Keratinocyte (primary cell): ENCODE measurements around the gene IFT22. TPM values are rescaled to one million over a fixed set of nuclear protein-coding genes. Genes with fewer than 3 reads are reported as not detected.
A peak's percentile ranks its signal among the peaks of the same experiment; 100 is the strongest.

ENCODE experiments used
- DNase-seq: peaks from one replicate; pipeline ENCODE4 v3.0.0-alpha.2; 2011; ENCODE audit warnings: low read depth, missing footprints, low spot score
- FAIRE-seq: peaks from 2 replicates; lab custom pipeline; 2011; peaks lifted over from hg19 to GRCh38; lab: Jason Lieb, UNC
- H2AFZ ChIP-seq: 2 replicates; pipeline ENCODE4 v1.6.0; 2012; ENCODE audit warnings: low read length, control low read depth, inconsistent platforms; ENCODE audit not compliant: control insufficient read depth
- H3K27ac ChIP-seq: 2 replicates; pipeline ENCODE4 v1.5.1; 2011; ENCODE audit warnings: low read length; ENCODE audit not compliant: control insufficient read depth, insufficient read depth
- H3K27me3 ChIP-seq: 3 replicates; pipeline ENCODE4 v1.6.0; 2011; ENCODE audit warnings: low read length; ENCODE audit not compliant: control insufficient read depth, insufficient read depth; ENCODE audit errors: extremely low read depth
- H3K36me3 ChIP-seq, 2 experiments: 2 replicates in 1 of 2; 3 replicates in 1 of 2; pipeline ENCODE4 v1.5.1; 2011; ENCODE audit warnings: low read length in 2 of 2, mild to moderate bottlenecking in 1 of 2; ENCODE audit not compliant: control insufficient read depth in 2 of 2, insufficient read depth in 2 of 2; ENCODE audit errors: extremely low read depth in 1 of 2
- H3K4me1 ChIP-seq: 3 replicates; pipeline ENCODE4 v1.5.1; 2011; ENCODE audit warnings: low read length; ENCODE audit not compliant: control insufficient read depth, insufficient read depth; ENCODE audit errors: extremely low read depth
- H3K4me2 ChIP-seq: 3 replicates; pipeline ENCODE4 v1.6.0; 2011; ENCODE audit warnings: low read depth, low read length; ENCODE audit not compliant: control insufficient read depth, insufficient read depth; ENCODE audit errors: extremely low read depth
- H3K4me3 ChIP-seq, 3 experiments: fragments of 200-600 bp in 1 of 3; sonication (generic) in 1 of 3; 2 replicates in 2 of 3; 3 replicates in 1 of 3; pipeline ENCODE4 v1.5.1; 2011 to 2016; ENCODE audit warnings: low read length in 3 of 3, mild to moderate bottlenecking in 3 of 3, control low read depth in 2 of 3, inconsistent platforms in 1 of 3, low read depth in 1 of 3, mixed read lengths in 1 of 3, mixed run types in 1 of 3, moderate library complexity in 1 of 3; ENCODE audit not compliant: control insufficient read depth in 2 of 3, insufficient read depth in 2 of 3; ENCODE audit errors: extremely low read depth in 1 of 3
- H3K79me2 ChIP-seq: 2 replicates; pipeline ENCODE4 v1.6.0; 2012; ENCODE audit warnings: low read length; ENCODE audit not compliant: control insufficient read depth, insufficient read depth
- H3K9ac ChIP-seq: 3 replicates; pipeline ENCODE4 v1.6.0; 2011; ENCODE audit warnings: low read length; ENCODE audit not compliant: control insufficient read depth, insufficient read depth; ENCODE audit errors: extremely low read depth
- H3K9me1 ChIP-seq: 3 replicates; pipeline ENCODE4 v1.6.0; 2011; ENCODE audit warnings: low read length; ENCODE audit not compliant: control insufficient read depth, insufficient read depth; ENCODE audit errors: extremely low read depth
- H3K9me3 ChIP-seq: 2 replicates; pipeline ENCODE4 v1.5.1; 2012; ENCODE audit warnings: low read depth, low read length; ENCODE audit not compliant: control insufficient read depth
- H4K20me1 ChIP-seq: 3 replicates; pipeline ENCODE4 v1.6.0; 2011; ENCODE audit warnings: low read length; ENCODE audit not compliant: control insufficient read depth, insufficient read depth; ENCODE audit errors: extremely low read depth
- EZH2 ChIP-seq: IDR thresholded peaks from one replicate; pipeline ENCODE4 v1.6.1; 2012; ENCODE audit warnings: inconsistent platforms, mild to moderate bottlenecking, low read length, moderate library complexity
- dilution Hi-C: fragments of 300-500 bp; cut with MboI; formaldehyde crosslinking; loops from one replicate; pipeline ENCODE4 v1.7.0; 2020; ENCODE audit warnings: low sequenced_read_pairs; ENCODE audit not compliant: extremely low pct_ligation_motif_present
- polyA plus RNA-seq, 5 experiments: library from polyadenylated mRNA; depleted of rRNA in 3 of 5; stranded (reverse) in 3 of 5; stranded (forward) in 1 of 5; unstranded in 1 of 5; fragments of >200 nt; gene quantifications; 1 replicate in 1 of 5; 2 replicates in 3 of 5; 3 replicates in 1 of 5; pipeline versions ENCODE4 v1.2.1 to v1.2.3, GENCODE V29; 2011 to 2012; ENCODE audit warnings: missing spikeins in 2 of 5, low read depth in 1 of 5, low replicate concordance in 1 of 5
- TF ChIP-seq, protein P1 (sequence below), 3 experiments: IDR thresholded peaks in 1 of 3; conservative IDR thresholded peaks in 1 of 3; optimal IDR thresholded peaks in 1 of 3; 2 replicates in 2 of 3; 3 replicates in 1 of 3; pipeline versions ENCODE3 to v1.5.1; 2011; ENCODE audit warnings: low read length in 3 of 3, mild to moderate bottlenecking in 3 of 3, moderate library complexity in 2 of 3, control low read depth in 1 of 3, inconsistent platforms in 1 of 3; ENCODE audit not compliant: insufficient read depth in 2 of 3; ENCODE audit errors: extremely low read depth in 1 of 3

Gene IFT22
- polyA plus RNA-seq, 1 donor (not counting 4 experiments of a cell fraction or from before 2014, with no cell fraction given) = 29.4 TPM

GRCh38 chr7:101306307-101306706, 15.3 kb downstream of the IFT22 start:
- dilution Hi-C loops = no loop called here
- H3K79me2 ChIP-seq = peaks cover 17% of the 10 kb centered on the region
- FAIRE-seq = no peak
- peaks cover 27% of the 10 kb centered on the region for H3K27me3 ChIP-seq
- H3K36me3 ChIP-seq = no peaks in the 10 kb centered on the region
- H3K4me1 ChIP-seq = no peaks in the 10 kb centered on the region
- H3K4me2 ChIP-seq = no peak overlapping the region
- H3K9me1 ChIP-seq = no peaks in the 10 kb centered on the region
- no peak overlapping the region for H3K27ac ChIP-seq
- no peaks in the 10 kb centered on the region for H4K20me1 ChIP-seq
- no peak for DNase-seq
- peaks cover under 1% of the 10 kb centered on the region for H3K9me3 ChIP-seq
- H3K4me3 ChIP-seq = no peak overlapping the region
- H3K9ac ChIP-seq = no peak overlapping the region
- no peak for TF ChIP-seq EZH2
- H2AFZ ChIP-seq = no peak overlapping the region

GRCh38 chr7:101303102-101303701, 18.4 kb downstream of the IFT22 start:
- TF ChIP-seq, protein P1, sequence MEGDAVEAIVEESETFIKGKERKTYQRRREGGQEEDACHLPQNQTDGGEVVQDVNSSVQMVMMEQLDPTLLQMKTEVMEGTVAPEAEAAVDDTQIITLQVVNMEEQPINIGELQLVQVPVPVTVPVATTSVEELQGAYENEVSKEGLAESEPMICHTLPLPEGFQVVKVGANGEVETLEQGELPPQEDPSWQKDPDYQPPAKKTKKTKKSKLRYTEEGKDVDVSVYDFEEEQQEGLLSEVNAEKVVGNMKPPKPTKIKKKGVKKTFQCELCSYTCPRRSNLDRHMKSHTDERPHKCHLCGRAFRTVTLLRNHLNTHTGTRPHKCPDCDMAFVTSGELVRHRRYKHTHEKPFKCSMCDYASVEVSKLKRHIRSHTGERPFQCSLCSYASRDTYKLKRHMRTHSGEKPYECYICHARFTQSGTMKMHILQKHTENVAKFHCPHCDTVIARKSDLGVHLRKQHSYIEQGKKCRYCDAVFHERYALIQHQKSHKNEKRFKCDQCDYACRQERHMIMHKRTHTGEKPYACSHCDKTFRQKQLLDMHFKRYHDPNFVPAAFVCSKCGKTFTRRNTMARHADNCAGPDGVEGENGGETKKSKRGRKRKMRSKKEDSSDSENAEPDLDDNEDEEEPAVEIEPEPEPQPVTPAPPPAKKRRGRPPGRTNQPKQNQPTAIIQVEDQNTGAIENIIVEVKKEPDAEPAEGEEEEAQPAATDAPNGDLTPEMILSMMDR (optimal IDR thresholded peaks at IDR 0.05 in 1 of 3, IDR thresholded peaks at IDR 0.05 in 1 of 3, conservative IDR thresholded peaks at IDR 0.05 in 1 of 3; ENCODE audit: extremely low read depth in 1 of 3, insufficient read depth in 2 of 3, low read length in 3 of 3) = no peak
- TF ChIP-seq EZH2 = peak; percentile 58
- dilution Hi-C loops = no loop called here
- H3K9me3 ChIP-seq = peaks cover 8% of the 10 kb centered on the region
- H3K4me1 ChIP-seq = no peaks in the 10 kb centered on the region
- H3K4me3 ChIP-seq = no peak overlapping the region
- no peak overlapping the region for H3K27ac ChIP-seq
- H3K4me2 ChIP-seq = no peak overlapping the region
- DNase-seq (no peak), FAIRE-seq (no peak)
- H3K9me1 ChIP-seq = no peaks in the 10 kb centered on the region
- H3K36me3 ChIP-seq = no peaks in the 10 kb centered on the region
- H3K9ac ChIP-seq = no peak overlapping the region
- no peak overlapping the region for H2AFZ ChIP-seq
- H3K79me2 ChIP-seq = peaks cover 1% of the 10 kb centered on the region
- no peaks in the 10 kb centered on the region for H4K20me1 ChIP-seq
- H3K27me3 ChIP-seq = peaks cover 55% of the 10 kb centered on the region

- peaks cover 8% of the 10 kb centered on the region for H3K9me3 ChIP-seq
- H3K27me3 ChIP-seq = peaks cover 55% of the 10 kb centered on the region
- H3K79me2 ChIP-seq = no peaks in the 10 kb centered on the region
- no peaks in the 10 kb centered on the region for H3K36me3 ChIP-seq
- no peaks in the 10 kb centered on the region for H4K20me1 ChIP-seq
- H3K9ac ChIP-seq = no peak overlapping the region
- H3K27ac ChIP-seq = no peak overlapping the region
- TF ChIP-seq EZH2 = peak; percentile 82
- TF ChIP-seq, protein P1 (optimal IDR thresholded peaks at IDR 0.05 in 1 of 3, IDR thresholded peaks at IDR 0.05 in 1 of 3, conservative IDR thresholded peaks at IDR 0.05 in 1 of 3; ENCODE audit: extremely low read depth in 1 of 3, insufficient read depth in 2 of 3, low read length in 3 of 3) = no peak
- FAIRE-seq (no peak), DNase-seq (no peak)
- no peak overlapping the region for H3K4me2 ChIP-seq
- no peak overlapping the region for H3K4me3 ChIP-seq
- H3K4me1 ChIP-seq = no peaks in the 10 kb centered on the region
- H2AFZ ChIP-seq = no peak overlapping the region
- H3K9me1 ChIP-seq = no peaks in the 10 kb centered on the region
- dilution Hi-C loops = no loop called here
Observed at GRCh38 chr7:101302641-101303101, 18.9 kb downstream of the IFT22 start.
